ENCODE results near the gene KLHL22. TPM values are rescaled to one million over a fixed set of nuclear protein-coding genes. Genes with fewer than 3 reads are reported as not detected.

The KLHL22 gene
- total RNA-seq, 1 donor = 29.6 TPM

DNA sequence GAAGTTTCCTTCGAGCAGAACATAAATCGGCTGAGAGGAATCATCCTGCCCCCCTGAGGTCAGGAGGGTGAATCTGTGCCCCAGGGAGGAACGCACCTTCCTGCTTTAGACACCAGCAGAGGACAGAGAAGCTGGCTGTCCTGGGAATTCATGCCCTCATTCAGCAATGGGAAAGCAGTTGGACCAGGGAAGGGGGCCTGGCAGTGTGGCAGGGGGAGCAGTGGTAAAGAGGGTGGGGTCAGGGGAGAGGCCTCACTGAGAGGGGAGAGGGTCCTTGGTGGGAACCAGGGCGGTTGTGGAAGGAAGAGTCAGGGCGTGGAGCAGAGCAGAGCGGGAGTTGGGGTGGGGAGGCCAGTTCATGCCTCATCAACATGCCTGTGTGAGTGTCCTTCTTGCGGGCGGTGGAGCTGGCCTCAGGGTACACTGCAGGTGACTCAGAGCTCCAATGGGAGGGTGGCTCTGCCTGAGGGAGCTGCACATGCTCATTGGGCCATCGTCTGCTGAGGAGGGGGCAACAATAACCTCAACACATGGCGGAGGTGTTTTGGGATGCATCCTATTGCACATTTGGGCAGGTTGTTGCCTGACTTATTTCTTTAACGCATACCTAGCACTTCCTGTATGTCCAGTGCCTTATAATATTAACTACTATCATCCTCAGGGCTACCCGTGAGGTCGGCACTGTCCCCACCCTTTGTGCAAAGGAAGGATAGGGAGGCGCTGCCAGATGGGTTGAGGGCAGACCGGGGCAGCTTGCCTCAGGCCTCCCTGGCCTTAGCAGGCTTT is 35.0 kb upstream of the KLHL22 start:
- peak; percentile 51 for DNase-seq (ENCODE audit: low read depth)
- no peak for TF ChIP-seq CTCF (IDR thresholded peaks at IDR 0.05; ENCODE audit: insufficient read depth, low read length)
- H3K4me3 ChIP-seq (ENCODE audit: low read depth, low read length) = no peak overlapping the region

DNA sequence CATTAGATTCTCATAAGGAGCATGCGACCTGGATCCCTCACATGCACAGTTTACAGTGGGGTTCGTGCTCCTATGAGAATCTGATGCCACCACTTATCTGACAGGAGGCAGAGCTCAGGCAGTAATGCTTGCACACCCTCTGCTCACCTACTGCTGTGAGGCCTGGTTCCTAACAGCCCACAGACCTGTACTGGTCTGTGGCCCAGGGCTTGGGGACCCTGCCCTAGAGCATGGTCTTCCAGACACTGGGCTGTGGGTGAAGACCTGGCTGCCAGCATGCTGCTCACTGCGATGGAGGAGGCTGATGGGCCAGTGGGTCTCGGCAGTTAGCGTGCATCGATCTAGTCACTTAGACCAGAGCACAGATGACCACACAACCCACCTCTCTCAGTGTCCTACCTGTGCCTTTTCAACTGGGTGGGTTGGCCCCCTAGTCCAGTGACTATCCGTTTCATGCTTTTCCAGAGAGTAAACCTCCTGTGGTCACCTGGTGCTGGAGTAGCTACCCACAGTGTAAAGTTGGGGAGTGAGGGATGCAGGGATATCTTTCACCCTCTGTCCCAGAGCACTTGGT is 32.9 kb upstream of the KLHL22 start:
- H3K4me3 ChIP-seq (ENCODE audit: low read depth, low read length) = no peak overlapping the region
- DNase-seq (ENCODE audit: low read depth) = no peak
- no peak for TF ChIP-seq CTCF (IDR thresholded peaks at IDR 0.05; ENCODE audit: insufficient read depth, low read length)

DNA sequence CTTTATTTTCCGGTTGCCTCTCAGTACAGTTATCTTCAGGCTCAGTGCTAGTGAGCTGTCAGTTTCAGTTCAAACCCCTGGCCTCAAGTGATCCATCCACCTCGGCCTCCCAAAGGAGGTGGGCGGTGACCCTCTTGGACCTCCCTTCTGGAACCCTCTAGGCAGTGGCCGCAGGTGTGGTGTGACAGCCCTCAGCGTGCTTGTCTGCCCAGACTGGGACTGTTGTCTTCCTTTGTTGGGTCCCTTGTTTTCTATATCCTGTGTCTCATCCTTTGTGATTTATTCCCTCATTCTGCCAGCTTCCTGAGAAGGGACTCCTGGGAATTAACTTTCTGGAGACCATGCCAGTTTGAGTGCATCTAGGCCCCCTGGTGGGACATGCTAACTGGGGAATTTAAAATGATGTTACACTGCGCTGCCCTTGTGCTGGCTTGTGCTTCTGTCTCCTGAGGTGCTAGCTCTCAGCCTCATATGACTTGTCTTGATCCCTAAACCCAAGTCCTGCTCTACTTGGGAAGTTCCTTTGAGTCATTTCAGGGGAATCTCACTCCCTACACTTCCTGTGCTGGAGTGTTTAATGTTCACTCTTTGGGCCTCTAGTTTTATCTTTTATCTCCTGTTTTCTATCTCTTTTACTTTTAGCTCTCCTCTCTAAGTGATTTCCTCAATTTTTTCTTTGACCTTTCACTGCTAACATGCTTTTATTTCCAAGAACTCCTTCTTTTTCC is 31.2 kb upstream of the KLHL22 start:
- peak; percentile 72 for DNase-seq (ENCODE audit: low read depth)
- no peak overlapping the region for H3K4me3 ChIP-seq (ENCODE audit: low read depth, low read length)
- TF ChIP-seq CTCF (IDR thresholded peaks at IDR 0.05; ENCODE audit: insufficient read depth, low read length) = no peak

DNA sequence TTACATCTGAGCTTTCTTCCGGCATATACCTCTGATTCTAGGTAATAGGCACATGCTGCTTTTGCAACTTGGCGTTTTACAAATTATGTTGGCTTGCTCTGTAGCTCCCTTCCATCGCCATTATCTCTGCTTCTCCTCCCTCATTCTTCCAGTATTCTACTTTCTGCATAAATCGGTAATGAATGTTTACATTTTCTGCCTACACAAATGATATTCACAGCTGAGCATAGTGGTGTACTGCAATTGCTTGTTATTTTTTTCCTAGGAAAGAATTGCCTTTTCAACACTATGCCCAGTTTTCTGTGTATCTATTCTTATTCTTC is 30.7 kb upstream of the KLHL22 start:
- no peak for DNase-seq (ENCODE audit: low read depth)
- TF ChIP-seq CTCF (IDR thresholded peaks at IDR 0.05; ENCODE audit: insufficient read depth, low read length) = no peak
- H3K4me3 ChIP-seq (ENCODE audit: low read depth, low read length) = no peak overlapping the region

- DNase-seq (ENCODE audit: low read depth) = no peak
- TF ChIP-seq CTCF (IDR thresholded peaks at IDR 0.05; ENCODE audit: insufficient read depth, low read length) = no peak
- no peak overlapping the region for H3K4me3 ChIP-seq (ENCODE audit: low read depth, low read length)
These were observed 29.5 kb upstream of the KLHL22 start for GRCh38 chr22:20525048-20525447.

GRCh38 chr22:20524004-20524481 is 28.4 kb upstream of the KLHL22 start:
- TF ChIP-seq CTCF (IDR thresholded peaks at IDR 0.05; ENCODE audit: insufficient read depth, low read length) = no peak
- H3K4me3 ChIP-seq (ENCODE audit: low read depth, low read length) = no peak overlapping the region
- DNase-seq (ENCODE audit: low read depth) = no peak
